H9 (cell line): ENCODE data around the gene DYNC1I2. TPM values are rescaled to one million over a fixed set of nuclear protein-coding genes. Genes with fewer than 3 reads are reported as not detected.

Source experiments
- DNase-seq: peaks from one replicate; pipeline ENCODE4 v3.0.0-alpha.2; 2017
- H2AFZ ChIP-seq: one replicate; pipeline ENCODE4 v1.6.1; 2013; ENCODE audit warnings: mild to moderate bottlenecking, low read length, control low read depth, moderate library complexity
- H2AK5ac ChIP-seq: 2 replicates; pipeline ENCODE4 v1.6.1; 2013; ENCODE audit warnings: low read length, control low read depth, mixed read lengths; ENCODE audit not compliant: insufficient read length
- H2BK120ac ChIP-seq: one replicate; pipeline ENCODE4 v1.6.1; 2013; ENCODE audit warnings: low read depth, mild to moderate bottlenecking, low read length, control low read depth, inconsistent platforms; ENCODE audit not compliant: poor library complexity, severe bottlenecking
- H2BK12ac ChIP-seq: 2 replicates; pipeline ENCODE4 v1.6.1; 2013; ENCODE audit warnings: low read length, control low read depth, mixed read lengths, low read depth; ENCODE audit not compliant: insufficient read length
- H2BK15ac ChIP-seq: 2 replicates; pipeline ENCODE4 v1.6.1; 2013; ENCODE audit warnings: low read depth, low read length, control low read depth
- H2BK20ac ChIP-seq: one replicate; pipeline ENCODE4 v1.6.1; 2013; ENCODE audit warnings: low read depth, mild to moderate bottlenecking, low read length, control low read depth, inconsistent platforms; ENCODE audit not compliant: poor library complexity, severe bottlenecking
- H2BK5ac ChIP-seq: 2 replicates; pipeline ENCODE4 v1.6.1; 2013; ENCODE audit warnings: low read length, control low read depth, mixed read lengths; ENCODE audit not compliant: insufficient read length
- H3K14ac ChIP-seq: 2 replicates; pipeline ENCODE4 v1.6.1; 2013; ENCODE audit warnings: low read length, control low read depth; ENCODE audit not compliant: insufficient read depth
- H3K18ac ChIP-seq: 2 replicates; pipeline ENCODE4 v1.6.1; 2013; ENCODE audit warnings: low read depth, mild to moderate bottlenecking, mixed read lengths, low read length, control low read depth; ENCODE audit not compliant: insufficient read length
- H3K23ac ChIP-seq: 2 replicates; pipeline ENCODE4 v1.6.1; 2013; ENCODE audit warnings: low read length, control low read depth, mixed read lengths, low read depth; ENCODE audit not compliant: insufficient read length
- H3K23me2 ChIP-seq: 2 replicates; pipeline ENCODE4 v1.6.1; 2013; ENCODE audit warnings: low read depth, mild to moderate bottlenecking, mixed read lengths, low read length, control low read depth; ENCODE audit not compliant: insufficient read length, poor library complexity, severe bottlenecking
- H3K27ac ChIP-seq: 2 replicates; pipeline ENCODE4 v1.5.1; 2013; ENCODE audit warnings: low read length, control low read depth, mixed read lengths, low read depth; ENCODE audit not compliant: insufficient read length
- H3K27me3 ChIP-seq: 2 replicates; pipeline ENCODE4 v1.6.1; 2013; ENCODE audit warnings: low read length, control low read depth, inconsistent platforms; ENCODE audit not compliant: insufficient read depth
- H3K4ac ChIP-seq: 2 replicates; pipeline ENCODE4 v1.6.1; 2013; ENCODE audit warnings: low read depth, mild to moderate bottlenecking, control low read depth, inconsistent platforms, low read length, moderate library complexity
- H3K4me1 ChIP-seq: 2 replicates; pipeline ENCODE4 v1.6.1; 2013; ENCODE audit warnings: low read length, control low read depth, inconsistent platforms; ENCODE audit not compliant: insufficient read depth
- H3K4me2 ChIP-seq: 2 replicates; pipeline ENCODE4 v1.6.1; 2013; ENCODE audit warnings: low read length, control low read depth, mixed read lengths; ENCODE audit not compliant: insufficient read length, insufficient read depth
- H3K56ac ChIP-seq: 2 replicates; pipeline ENCODE4 v1.6.1; 2013; ENCODE audit warnings: low read depth, mild to moderate bottlenecking, mixed read lengths, low read length, control low read depth; ENCODE audit not compliant: insufficient read length
- H3K79me1 ChIP-seq: 2 replicates; pipeline ENCODE4 v1.6.1; 2013; ENCODE audit warnings: low read depth, mild to moderate bottlenecking, moderate library complexity, low read length, control low read depth, inconsistent platforms; ENCODE audit not compliant: insufficient read depth, poor library complexity, severe bottlenecking
- H3K79me2 ChIP-seq: 2 replicates; pipeline ENCODE4 v1.6.1; 2013; ENCODE audit warnings: low read length, control low read depth, inconsistent platforms; ENCODE audit not compliant: insufficient read depth
- H3K9ac ChIP-seq: 2 replicates; pipeline ENCODE4 v1.6.1; 2013; ENCODE audit warnings: low read length, control low read depth, mixed read lengths; ENCODE audit not compliant: insufficient read length; ENCODE audit errors: extremely low read depth
- H3K9me3 ChIP-seq: one replicate; pipeline ENCODE4 v1.6.1; 2013; ENCODE audit warnings: low read depth, low read length, inconsistent platforms; ENCODE audit not compliant: control insufficient read depth
- H3T11ph ChIP-seq: one replicate; pipeline ENCODE4 v1.6.1; 2013; ENCODE audit warnings: mild to moderate bottlenecking, low read length, control low read depth, inconsistent platforms
- H4K20me1 ChIP-seq: one replicate; pipeline ENCODE4 v1.6.1; 2013; ENCODE audit not compliant: control insufficient read depth, insufficient read length, insufficient read depth
- H4K5ac ChIP-seq: 2 replicates; pipeline ENCODE4 v1.6.1; 2013; ENCODE audit warnings: low read depth, mild to moderate bottlenecking, mixed read lengths, low read length, control low read depth; ENCODE audit not compliant: insufficient read length
- H4K8ac ChIP-seq: replicated peaks from 2 replicates; pipeline ENCODE4 v1.6.1; 2013; ENCODE audit warnings: low read length, control low read depth, mixed read lengths, low read depth; ENCODE audit not compliant: insufficient read length
- H4K91ac ChIP-seq: 2 replicates; pipeline ENCODE4 v1.6.1; 2013; ENCODE audit warnings: low read depth, mild to moderate bottlenecking, moderate library complexity, mixed read lengths, low read length, control low read depth; ENCODE audit not compliant: insufficient read length
- H3K27ac Mint-ChIP-seq, 3 experiments: 2 replicates in 2 of 3; 3 replicates in 1 of 3; pipeline ENCODE4 v1.8.0; 2020 to 2021; ENCODE audit warnings: mixed read lengths in 3 of 3, mild to moderate bottlenecking in 1 of 3, moderate library complexity in 1 of 3
- H3K27me3 Mint-ChIP-seq: 2 replicates; pipeline ENCODE4 v1.8.0; 2021; ENCODE audit warnings: low read depth, mild to moderate bottlenecking, moderate library complexity, mixed read lengths
- H3K36me3 Mint-ChIP-seq, 3 experiments: 2 replicates in 2 of 3; 3 replicates in 1 of 3; pipeline ENCODE4 v1.8.0; 2020 to 2021; ENCODE audit warnings: low read depth in 3 of 3, mixed read lengths in 3 of 3; ENCODE audit not compliant: insufficient read depth in 1 of 3
- H3K4me1 Mint-ChIP-seq, 2 experiments: 2 replicates each; pipeline ENCODE4 v1.8.0; 2020; ENCODE audit warnings: mixed read lengths in 2 of 2
- H3K4me3 Mint-ChIP-seq, 2 experiments: 2 replicates in 1 of 2; 3 replicates in 1 of 2; pipeline ENCODE4 v1.8.0; 2020 to 2021; ENCODE audit warnings: mild to moderate bottlenecking in 2 of 2, mixed read lengths in 2 of 2, moderate library complexity in 1 of 2
- H3K9me3 Mint-ChIP-seq, 2 experiments: 2 replicates in 1 of 2; 3 replicates in 1 of 2; pipeline ENCODE4 v1.8.0; 2020; ENCODE audit warnings: mild to moderate bottlenecking in 2 of 2, mixed read lengths in 2 of 2, moderate library complexity in 1 of 2
- WGBS: extraction: QIAGEN DNeasy Blood & Tissue Kit; methylation state at CpG from one replicate; pipeline ENCODE4 v1.1.7; 2013; ENCODE audit warnings: missing lambda C conversion rate, low lambda C conversion rate, mixed read lengths; ENCODE audit not compliant: insufficient read length; ENCODE audit errors: extremely low coverage; 5-methylcytosine and 5-hydroxymethylcytosine counted together
- total RNA-seq: library from RNA; stranded (reverse); gene quantifications from 2 replicates; pipeline ENCODE4 v1.2.1, GENCODE V29; 2021
- TF ChIP-seq, protein P1 (sequence below): fragments of 200-600 bp; sonication (generic); conservative IDR thresholded peaks from 3 replicates; pipeline ENCODE4 v1.8.0; 2021; ENCODE audit warnings: antibody characterized with exemption, mild to moderate bottlenecking

Gene DYNC1I2
- total RNA-seq, 1 experiment from 2014 or later: 73.4 TPM

DNA sequence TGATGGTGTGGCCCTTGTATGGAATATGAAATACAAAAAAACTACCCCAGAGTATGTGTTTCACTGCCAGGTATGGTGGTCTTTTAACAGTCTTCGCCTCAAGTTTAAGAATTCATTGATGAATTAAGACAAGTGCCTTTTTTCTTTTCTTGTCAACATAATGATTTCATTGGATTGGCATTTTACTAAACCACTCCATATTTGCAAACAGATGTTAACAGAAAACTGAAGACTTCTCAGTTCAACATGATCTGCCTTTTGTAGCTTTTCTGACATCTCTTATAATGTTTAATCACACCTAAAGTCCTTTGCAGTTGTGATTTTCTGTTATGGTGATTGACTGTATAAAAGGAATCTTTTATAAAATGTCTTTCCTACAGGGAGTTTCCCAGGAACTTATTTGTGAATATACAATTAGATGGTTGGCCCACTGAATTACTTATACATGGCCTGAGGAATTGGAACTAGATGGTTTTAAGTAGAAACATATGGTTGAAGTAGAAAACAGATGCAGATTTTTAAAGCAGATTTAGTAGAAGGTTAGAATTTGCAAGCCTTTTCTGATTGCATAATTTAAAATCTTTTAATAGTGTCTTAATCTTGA is 39.7 kb downstream of the DYNC1I2 start:
- no peak overlapping the region for H2BK5ac ChIP-seq
- TF ChIP-seq, protein P1, sequence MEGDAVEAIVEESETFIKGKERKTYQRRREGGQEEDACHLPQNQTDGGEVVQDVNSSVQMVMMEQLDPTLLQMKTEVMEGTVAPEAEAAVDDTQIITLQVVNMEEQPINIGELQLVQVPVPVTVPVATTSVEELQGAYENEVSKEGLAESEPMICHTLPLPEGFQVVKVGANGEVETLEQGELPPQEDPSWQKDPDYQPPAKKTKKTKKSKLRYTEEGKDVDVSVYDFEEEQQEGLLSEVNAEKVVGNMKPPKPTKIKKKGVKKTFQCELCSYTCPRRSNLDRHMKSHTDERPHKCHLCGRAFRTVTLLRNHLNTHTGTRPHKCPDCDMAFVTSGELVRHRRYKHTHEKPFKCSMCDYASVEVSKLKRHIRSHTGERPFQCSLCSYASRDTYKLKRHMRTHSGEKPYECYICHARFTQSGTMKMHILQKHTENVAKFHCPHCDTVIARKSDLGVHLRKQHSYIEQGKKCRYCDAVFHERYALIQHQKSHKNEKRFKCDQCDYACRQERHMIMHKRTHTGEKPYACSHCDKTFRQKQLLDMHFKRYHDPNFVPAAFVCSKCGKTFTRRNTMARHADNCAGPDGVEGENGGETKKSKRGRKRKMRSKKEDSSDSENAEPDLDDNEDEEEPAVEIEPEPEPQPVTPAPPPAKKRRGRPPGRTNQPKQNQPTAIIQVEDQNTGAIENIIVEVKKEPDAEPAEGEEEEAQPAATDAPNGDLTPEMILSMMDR: no peak
- H3K79me2 ChIP-seq: no peaks in the 10 kb centered on the region
- no peaks in the 10 kb centered on the region for H3K4me1 ChIP-seq
- H3K14ac ChIP-seq: no peak overlapping the region
- H3K23me2 ChIP-seq: no peaks in the 10 kb centered on the region
- no peak overlapping the region for H2BK15ac ChIP-seq
- H3K56ac ChIP-seq: no peak overlapping the region
- DNase-seq: no peak
- H3K4ac ChIP-seq: no peak overlapping the region
- H4K20me1 ChIP-seq: no peaks in the 10 kb centered on the region
- no CpG with 5 or more reads among the region's 1 CpG for WGBS
- H4K8ac ChIP-seq: no peak overlapping the region
- H3K27me3 ChIP-seq: no peaks in the 10 kb centered on the region
- no peak overlapping the region for H3K18ac ChIP-seq
- H2BK20ac ChIP-seq: no peak overlapping the region
- Mint-ChIP-seq H3K4me1 (peaks cover 0 to 4% of the 10 kb centered on the region in 2 experiments; a peak in 2 of 4 replicates), H3K9me3 (no peaks in the 10 kb centered on the region), H3K27me3 (no peaks in the 10 kb centered on the region), H3K4me3 (no peak overlapping the region), H3K27ac (no peak overlapping the region), H3K36me3 (peaks cover 7 to 49% (median 49%) of the 10 kb centered on the region in 3 experiments; a peak in 6 of 7 replicates)
- no peaks in the 10 kb centered on the region for H3K9me3 ChIP-seq
- no peak overlapping the region for H2BK120ac ChIP-seq
- H3K9ac ChIP-seq: no peak overlapping the region
- no peak overlapping the region for H2BK12ac ChIP-seq
- no peak overlapping the region for H4K5ac ChIP-seq
- H3K27ac ChIP-seq: no peak overlapping the region
- no peak overlapping the region for H2AFZ ChIP-seq
- H4K91ac ChIP-seq: no peak overlapping the region
- H3K79me1 ChIP-seq: no peaks in the 10 kb centered on the region
- H3T11ph ChIP-seq: no peak overlapping the region
- no peak overlapping the region for H3K4me2 ChIP-seq
- no peak overlapping the region for H3K23ac ChIP-seq
- no peak overlapping the region for H2AK5ac ChIP-seq
